ENCODE measurements around the gene PLCB2. TPM values are rescaled to one million over a fixed set of nuclear protein-coding genes. Genes with fewer than 3 reads are reported as not detected.

The PLCB2 gene
- total RNA-seq, 1 experiment from 2014 or later, result 0.84 TPM

DNA sequence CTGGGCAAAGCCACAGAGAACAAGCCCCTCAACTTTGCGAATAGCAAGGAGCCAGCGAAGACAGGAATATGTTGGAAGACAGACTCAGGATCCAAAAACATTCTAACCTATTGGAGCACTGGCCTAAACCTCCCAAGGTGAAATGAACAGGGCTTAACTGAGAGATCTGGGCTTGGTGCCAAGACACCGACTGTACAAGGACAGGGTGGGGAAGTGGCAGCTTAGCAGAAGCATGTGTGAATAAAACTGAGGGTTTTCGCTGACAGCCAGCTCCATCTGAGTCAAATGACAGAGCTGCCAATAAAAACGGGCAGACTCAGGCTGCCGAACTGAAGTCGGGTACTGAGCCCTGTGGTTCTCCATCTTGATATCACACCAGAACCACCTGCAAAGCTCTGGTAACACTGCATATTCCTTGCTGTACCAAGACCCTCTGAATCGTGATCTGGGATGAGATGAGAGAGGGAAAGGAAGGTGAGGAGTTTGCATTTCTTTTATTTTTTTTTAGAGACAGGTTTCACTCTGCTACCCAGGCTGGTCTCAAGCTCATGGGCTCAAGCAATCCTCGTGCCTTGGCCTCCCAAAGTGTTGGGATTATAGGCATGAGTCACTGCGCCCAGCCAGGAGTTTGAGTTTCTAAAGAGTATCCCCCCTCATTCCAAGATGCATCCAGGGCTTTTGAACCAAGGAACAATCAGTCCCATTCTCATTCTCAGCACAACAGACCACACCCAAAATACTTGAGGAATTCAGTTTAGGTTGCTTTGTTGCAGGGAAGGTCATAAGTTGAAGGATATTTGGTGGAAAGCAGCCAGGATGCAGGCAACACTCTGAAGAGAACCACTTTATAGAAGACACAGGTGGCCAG is 6.0 kb upstream of the PLCB2 start:
- peak; percentile 94 for DNase-seq (ENCODE audit: unreplicated experiment)
- ChIA-PET CTCF (interaction anchor here (0.7 to 13.6 kb wide), 11 partner anchors 14 to 136 kb away, joined by 3 to 137 read pairs (median 5); partner anchors contain the start of gene CCDC9B), POLR2A (interaction anchor here (0.6 to 2.6 kb wide), 12 partner anchors 9 to 422 kb away, joined by 3 to 9 read pairs (median 4); partner anchors contain the start of genes BAHD1, CCDC9B and INAFM2)
- H3K36me3 Mint-ChIP-seq (ENCODE audit: insufficient read depth, unreplicated experiment), result no peaks in the 10 kb centered on the region
- no TSS peak for BruUV-seq (replicated peaks)
- intact Hi-C loops (cut with micrococcal nuclease), result loop anchor here (1.0 kb wide), 1 partner anchor 24 kb away; no protein-coding TSS in a partner anchor
- no peaks in the 10 kb centered on the region for H3K27me3 Mint-ChIP-seq (ENCODE audit: insufficient read depth, unreplicated experiment)
- peak overlapping the region; percentile 18 for H3K4me3 Mint-ChIP-seq (ENCODE audit: unreplicated experiment)
- no peaks in the 10 kb centered on the region for H3K9me3 Mint-ChIP-seq (ENCODE audit: unreplicated experiment)
- H3K4me1 Mint-ChIP-seq (ENCODE audit: insufficient read depth, unreplicated experiment), result peaks cover 13% of the 10 kb centered on the region
- no peak overlapping the region for H3K27ac Mint-ChIP-seq (ENCODE audit: low read depth, unreplicated experiment)
- TF ChIP-seq, protein P1, sequence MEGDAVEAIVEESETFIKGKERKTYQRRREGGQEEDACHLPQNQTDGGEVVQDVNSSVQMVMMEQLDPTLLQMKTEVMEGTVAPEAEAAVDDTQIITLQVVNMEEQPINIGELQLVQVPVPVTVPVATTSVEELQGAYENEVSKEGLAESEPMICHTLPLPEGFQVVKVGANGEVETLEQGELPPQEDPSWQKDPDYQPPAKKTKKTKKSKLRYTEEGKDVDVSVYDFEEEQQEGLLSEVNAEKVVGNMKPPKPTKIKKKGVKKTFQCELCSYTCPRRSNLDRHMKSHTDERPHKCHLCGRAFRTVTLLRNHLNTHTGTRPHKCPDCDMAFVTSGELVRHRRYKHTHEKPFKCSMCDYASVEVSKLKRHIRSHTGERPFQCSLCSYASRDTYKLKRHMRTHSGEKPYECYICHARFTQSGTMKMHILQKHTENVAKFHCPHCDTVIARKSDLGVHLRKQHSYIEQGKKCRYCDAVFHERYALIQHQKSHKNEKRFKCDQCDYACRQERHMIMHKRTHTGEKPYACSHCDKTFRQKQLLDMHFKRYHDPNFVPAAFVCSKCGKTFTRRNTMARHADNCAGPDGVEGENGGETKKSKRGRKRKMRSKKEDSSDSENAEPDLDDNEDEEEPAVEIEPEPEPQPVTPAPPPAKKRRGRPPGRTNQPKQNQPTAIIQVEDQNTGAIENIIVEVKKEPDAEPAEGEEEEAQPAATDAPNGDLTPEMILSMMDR (IDR thresholded peaks at IDR 0.05; ENCODE audit: unreplicated experiment), result no peak

DNA sequence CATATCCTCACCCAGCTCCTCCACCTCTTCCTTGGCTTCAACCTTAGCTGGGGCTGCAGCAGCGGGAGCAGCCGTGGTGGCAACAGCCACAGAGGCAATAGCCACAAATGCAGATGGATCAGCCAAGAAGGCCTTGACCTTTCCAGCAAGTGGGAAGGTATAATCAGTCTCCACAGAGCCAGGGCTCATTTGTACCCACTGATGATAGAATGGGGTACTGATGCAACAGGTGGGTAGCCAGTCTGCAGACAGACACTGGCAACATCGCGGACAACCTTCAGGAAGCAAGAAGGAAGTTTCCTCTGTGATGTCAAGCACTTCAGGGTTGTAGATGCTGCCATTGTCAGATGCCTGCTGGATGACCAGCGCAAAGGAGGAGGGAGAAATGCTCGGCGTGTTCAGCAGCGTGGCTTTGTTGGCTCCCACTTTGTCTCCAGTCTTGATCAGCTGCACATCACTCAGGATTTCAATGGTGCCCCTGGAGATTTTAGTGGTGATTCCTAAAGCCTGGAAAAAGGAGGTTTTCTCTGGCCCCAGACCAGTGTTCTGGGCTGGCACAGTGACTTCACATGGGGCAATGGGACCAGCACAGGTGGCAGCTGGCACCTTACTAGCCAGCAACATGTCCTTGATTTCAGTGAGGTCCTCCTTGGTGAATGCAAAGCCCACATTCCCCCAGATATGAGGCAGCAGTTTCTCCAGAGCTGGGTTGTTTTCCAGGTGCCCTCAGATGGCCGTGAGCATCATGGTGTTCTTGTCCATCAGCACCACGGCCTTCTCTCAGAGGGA is 4.8 kb upstream of the PLCB2 start:
- POLR2A ChIA-PET, result interaction anchor here (0.6 to 2.6 kb wide), 6 partner anchors 11 to 421 kb away, joined by 3 to 9 read pairs (median 4); partner anchors contain the start of genes CCDC9B and INAFM2
- DNase-seq (ENCODE audit: unreplicated experiment), result no peak
- Mint-ChIP-seq H3K27ac (ENCODE audit: low read depth, unreplicated experiment) (no peak overlapping the region), H3K36me3 (ENCODE audit: insufficient read depth, unreplicated experiment) (no peaks in the 10 kb centered on the region), H3K4me1 (ENCODE audit: insufficient read depth, unreplicated experiment) (peaks cover 13% of the 10 kb centered on the region), H3K4me3 (ENCODE audit: unreplicated experiment) (no peak overlapping the region), H3K9me3 (ENCODE audit: unreplicated experiment) (no peaks in the 10 kb centered on the region), H3K27me3 (ENCODE audit: insufficient read depth, unreplicated experiment) (no peaks in the 10 kb centered on the region)
- intact Hi-C loops (cut with micrococcal nuclease), result loop anchor here (1.0 kb wide), 1 partner anchor 23 kb away; no protein-coding TSS in a partner anchor
- CTCF ChIA-PET, result interaction anchor here (0.9 to 13.6 kb wide), 11 partner anchors 8 to 110 kb away, joined by 3 to 137 read pairs (median 5); partner anchors contain the start of gene CCDC9B
- TF ChIP-seq, protein P1 (IDR thresholded peaks at IDR 0.05; ENCODE audit: unreplicated experiment), result no peak
- BruUV-seq (replicated peaks), result no TSS peak

DNA sequence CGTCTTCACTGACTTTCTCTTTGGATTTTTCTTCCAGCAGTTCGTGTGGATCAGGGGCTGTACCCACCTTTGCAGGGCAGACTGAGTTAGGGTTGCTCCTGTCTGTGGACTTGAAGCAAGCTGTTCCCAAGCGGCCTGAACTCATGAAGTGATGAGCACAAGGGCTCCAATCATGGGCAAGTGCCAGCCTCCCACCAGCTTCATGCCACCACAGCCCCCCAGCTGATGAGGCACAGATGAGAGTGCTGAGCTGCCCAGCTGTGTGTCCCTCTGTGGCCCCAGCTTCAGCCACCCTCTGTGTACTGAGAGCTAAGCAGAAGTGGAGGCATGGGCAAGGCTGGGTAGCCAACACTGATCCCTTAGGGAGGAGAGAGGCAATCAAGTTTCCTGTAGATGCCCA is 3.3 kb upstream of the PLCB2 start:
- Mint-ChIP-seq H3K4me1 (ENCODE audit: insufficient read depth, unreplicated experiment) (peaks cover 13% of the 10 kb centered on the region), H3K4me3 (ENCODE audit: unreplicated experiment) (no peak overlapping the region), H3K27me3 (ENCODE audit: insufficient read depth, unreplicated experiment) (no peaks in the 10 kb centered on the region), H3K27ac (ENCODE audit: low read depth, unreplicated experiment) (no peak overlapping the region), H3K9me3 (ENCODE audit: unreplicated experiment) (no peaks in the 10 kb centered on the region), H3K36me3 (ENCODE audit: insufficient read depth, unreplicated experiment) (no peaks in the 10 kb centered on the region)
- no TSS peak for BruUV-seq (replicated peaks)
- no peak for DNase-seq (ENCODE audit: unreplicated experiment)
- ChIA-PET POLR2A (interaction anchor here (0.7 to 1.2 kb wide), 3 partner anchors 9 to 70 kb away, joined by 3 read pairs; no protein-coding TSS in a partner anchor), CTCF (interaction anchor here (1.1 to 13.6 kb wide), 9 partner anchors 9 to 56 kb away, joined by 3 to 137 read pairs (median 13); partner anchors contain the start of gene CCDC9B)
- TF ChIP-seq, protein P1 (IDR thresholded peaks at IDR 0.05; ENCODE audit: unreplicated experiment), result no peak
- intact Hi-C loops (cut with micrococcal nuclease), result loop anchor here (1.0 kb wide), 1 partner anchor 32 kb away; no protein-coding TSS in a partner anchor

Measured in MCF 10A (cell line).